GM18502 (cell line): ENCODE measurements around the gene GNG7.
"Not testable (repeated sequence)": the region's sequence is repeated elsewhere in the genome, so short reads cannot be mapped to it uniquely, and the experiment has no call there.

Source experiments
- ATAC-seq: cut with Tn5 transposase; IDR thresholded peaks from one replicate; pipeline ENCODE4 v1.9.1; 2021; ENCODE audit warnings: mild to moderate bottlenecking; ENCODE audit not compliant: unreplicated experiment, poor library complexity

The GNG7 gene

DNA sequence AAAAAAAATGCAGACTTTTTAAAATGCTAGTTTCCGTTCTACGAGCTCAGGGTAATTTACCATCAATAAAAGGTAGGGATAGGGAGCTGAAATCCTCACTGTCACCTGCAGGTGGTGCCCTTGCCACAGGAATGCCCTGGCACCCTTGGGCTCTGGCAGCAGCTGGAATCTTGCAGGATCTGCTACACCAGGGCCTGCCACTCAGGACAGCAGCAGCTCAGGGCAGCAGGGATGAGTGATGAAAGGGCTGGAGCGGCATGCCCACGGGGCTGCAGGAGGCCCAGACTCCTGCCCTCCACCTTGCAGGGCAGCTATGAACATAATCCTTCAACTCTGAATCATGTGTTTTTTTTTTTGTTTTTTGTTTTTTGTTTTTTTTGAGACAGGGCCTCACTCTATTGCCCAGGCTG lies 54.0 kb downstream of the GNG7 start:
- no peak for ATAC-seq

DNA sequence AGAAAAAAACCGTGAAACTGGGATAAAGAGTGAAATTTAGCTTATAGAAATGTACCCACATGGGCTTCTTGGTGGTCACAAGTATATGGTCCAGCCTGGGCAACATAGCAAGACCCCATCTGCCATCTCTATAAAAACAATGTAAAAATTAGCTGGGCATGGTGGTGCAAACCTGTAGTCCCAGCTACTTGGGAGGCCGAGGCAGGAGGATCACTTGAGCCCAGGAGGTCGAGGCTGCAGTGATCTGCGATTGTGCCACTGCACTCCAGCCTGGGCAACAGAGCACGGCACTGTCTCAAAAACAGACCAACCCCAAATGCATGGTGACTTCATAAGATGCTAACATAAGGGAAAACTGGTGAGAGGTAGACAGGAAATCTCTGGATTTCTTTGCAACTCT lies 54.4 kb downstream of the GNG7 start:
- no peak for ATAC-seq

DNA sequence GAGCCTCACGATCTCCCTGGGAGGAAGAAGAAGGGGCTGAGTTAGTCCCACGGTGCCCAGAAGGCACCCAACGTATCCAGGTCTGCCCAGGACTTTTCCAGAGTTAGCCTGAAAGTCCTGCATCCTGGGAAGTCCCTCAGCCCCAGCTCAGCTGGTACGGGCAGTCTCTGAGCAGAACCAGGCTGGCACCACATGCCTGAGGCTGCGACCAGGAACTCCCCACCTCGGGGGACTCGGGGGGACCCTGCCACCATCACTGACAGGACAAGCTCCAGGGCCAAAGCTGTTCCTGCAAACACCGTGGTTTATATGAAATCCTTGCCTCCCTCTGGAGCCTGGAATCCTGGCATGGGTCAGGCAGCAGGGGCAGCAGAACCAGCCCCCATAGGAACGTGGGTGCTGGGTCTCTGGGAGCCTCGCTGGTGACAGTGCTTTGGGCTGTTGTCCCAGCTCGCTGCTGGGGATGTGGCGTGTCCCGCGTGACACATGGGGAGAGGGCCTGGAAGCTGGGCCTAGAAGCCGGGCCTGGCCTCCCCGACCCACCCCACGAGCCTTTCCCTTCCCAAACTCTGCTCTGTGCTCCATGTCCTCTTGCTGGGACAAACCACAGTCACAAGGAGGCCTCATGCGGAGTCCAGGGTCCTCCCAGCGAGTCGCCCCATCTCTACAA lies 55.5 kb downstream of the GNG7 start:
- no peak for ATAC-seq

DNA sequence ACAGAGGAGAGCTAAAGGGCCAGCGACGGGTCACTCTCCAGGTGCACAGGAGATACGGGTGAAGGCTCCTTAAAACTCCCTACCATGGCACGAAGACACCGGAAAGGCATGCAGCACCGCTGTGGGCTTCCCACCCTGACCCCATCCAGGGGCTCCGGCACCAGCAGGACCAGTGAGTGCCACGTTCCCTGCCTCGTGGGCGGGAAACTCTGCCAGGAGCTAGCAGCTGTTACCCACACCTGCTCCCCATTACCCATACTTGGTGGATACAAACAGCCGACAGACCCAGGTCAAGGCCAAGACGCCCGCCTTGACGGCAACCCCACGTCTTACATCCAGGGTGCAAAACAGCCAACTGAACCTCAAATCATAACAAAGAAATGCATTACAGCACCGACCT lies 56.7 kb downstream of the GNG7 start:
- ATAC-seq = no peak

DNA sequence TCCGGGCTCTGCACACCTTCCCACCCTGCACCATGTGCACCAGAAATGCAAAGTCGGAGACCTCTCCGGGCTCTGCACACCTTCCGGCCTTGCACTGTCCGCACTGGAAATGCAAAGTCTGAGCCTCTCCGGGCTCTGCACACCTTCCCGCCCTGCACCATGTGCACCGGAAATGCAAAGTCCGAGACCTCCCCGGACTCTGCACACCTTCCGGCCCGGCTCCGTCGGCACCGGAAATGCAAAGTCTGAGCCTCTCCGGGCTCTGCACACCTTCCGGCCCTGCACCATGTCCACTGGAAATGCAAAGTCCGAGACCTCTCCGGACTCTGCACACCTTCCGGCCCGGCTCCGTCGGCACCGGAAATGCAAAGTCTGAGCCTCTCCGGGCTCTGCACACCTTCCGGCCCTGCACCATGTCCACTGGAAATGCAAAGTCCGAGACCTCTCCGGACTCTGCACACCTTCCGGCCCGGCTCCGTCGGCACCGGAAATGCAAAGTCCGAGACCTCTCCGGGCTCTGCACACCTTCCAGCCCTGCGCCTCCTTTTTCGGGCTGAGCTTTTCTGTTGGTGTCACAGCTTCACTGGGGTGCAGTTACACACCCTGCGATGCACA lies 59.3 kb downstream of the GNG7 start:
- ATAC-seq = not testable (repeated sequence)

DNA sequence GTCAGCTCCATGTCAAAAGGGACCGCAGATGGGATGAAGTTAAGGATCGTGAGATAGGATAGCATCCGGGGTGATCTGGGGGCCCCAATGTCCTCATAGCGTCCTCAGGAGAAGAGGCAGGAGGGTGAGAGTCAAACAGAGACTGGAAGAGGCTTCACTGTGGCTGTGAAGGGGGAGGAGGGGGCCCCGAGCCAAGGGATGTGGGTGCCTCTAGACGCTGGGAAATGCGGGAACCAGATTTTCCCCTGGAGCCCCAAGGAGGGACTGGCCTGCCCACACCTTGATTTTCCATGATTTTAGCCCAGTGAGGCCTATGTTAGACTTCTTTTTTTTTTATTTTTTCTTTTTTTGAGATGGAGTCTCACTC lies 61.2 kb downstream of the GNG7 start:
- ATAC-seq = no peak

DNA sequence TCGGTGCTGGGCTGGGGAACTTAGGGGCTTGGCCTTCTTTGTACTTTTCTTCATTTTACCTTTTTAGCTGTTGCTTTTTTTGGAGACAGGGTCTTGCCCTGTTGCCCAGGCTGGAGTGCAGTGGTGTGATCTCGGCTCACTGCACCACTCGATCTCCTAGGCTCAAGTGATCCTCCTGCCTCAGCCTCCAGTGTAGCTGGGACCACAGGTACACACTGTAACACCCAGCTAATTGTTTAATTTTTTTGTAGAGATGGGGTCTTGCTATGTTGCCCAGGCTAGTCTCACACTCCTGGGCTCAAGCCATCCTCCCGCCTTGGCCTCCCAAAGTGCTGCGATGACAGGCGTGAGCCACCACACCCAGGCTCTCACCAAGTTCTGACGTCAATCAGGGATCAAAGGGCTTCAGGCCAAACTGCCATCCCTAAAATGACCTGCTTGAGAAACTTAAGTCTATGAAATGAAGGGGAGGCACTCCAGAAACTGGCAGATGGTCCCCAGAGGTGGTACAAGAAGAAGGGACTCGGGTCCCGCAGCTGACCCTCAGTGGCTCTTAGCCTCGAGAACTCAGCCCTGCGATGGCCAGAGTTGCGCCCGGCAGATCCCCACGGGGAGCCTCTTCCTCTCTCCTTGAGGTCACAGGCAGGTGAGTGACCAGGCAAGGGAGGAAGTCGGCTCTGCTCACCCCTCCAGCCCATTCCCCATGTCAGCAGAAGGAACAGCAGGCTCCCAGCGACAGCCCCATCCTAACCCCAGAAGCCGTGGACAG lies 61.7 kb downstream of the GNG7 start:
- ATAC-seq = no peak

GRCh38 chr19:2639999-2640398 lies 62.5 kb downstream of the GNG7 start:
- ATAC-seq = no peak

- ATAC-seq = no peak
Observed at GRCh38 chr19:2638417-2638940, 64.0 kb downstream of the GNG7 start.

GRCh38 chr19:2636897-2637683 lies 65.4 kb downstream of the GNG7 start:
- ATAC-seq = no peak

DNA sequence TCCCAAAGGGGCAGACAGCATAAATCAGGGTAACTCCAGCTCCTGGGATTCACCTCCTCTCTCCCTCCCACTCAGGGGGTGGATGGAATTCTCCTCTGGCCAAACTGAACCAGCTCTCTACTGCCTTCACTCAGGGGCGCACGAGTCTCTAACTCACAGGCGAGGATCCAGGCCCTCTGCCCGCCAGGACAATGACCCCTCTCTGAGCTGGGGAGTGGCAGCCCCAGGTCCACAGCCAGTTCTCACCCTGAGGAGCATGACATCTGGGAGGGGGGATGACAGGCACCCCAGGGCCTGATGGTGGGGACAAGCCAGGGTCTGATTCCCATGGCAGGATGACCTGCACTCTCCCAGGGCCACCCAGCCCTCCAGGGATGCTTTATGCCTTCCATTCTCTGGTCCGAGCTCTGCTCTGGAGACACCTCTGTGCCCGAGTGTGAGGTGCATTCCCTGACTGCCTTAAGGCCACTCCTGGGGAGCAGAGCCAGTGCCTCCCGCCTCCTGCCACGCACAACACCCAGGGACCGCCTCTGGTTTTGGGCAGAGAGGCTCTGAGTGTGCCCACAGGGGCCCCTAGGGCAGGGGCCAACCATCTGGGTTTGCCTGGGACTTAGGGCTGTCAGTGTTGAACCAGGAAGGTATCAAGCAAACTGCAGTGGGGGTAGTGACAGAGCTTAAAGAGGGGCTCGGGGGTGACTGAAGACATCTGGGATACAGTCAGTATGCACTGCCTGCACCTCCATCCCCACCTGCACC lies 66.2 kb downstream of the GNG7 start:
- ATAC-seq = no peak

GRCh38 chr19:2634960-2635359 lies 67.5 kb downstream of the GNG7 start:
- ATAC-seq = no peak

DNA sequence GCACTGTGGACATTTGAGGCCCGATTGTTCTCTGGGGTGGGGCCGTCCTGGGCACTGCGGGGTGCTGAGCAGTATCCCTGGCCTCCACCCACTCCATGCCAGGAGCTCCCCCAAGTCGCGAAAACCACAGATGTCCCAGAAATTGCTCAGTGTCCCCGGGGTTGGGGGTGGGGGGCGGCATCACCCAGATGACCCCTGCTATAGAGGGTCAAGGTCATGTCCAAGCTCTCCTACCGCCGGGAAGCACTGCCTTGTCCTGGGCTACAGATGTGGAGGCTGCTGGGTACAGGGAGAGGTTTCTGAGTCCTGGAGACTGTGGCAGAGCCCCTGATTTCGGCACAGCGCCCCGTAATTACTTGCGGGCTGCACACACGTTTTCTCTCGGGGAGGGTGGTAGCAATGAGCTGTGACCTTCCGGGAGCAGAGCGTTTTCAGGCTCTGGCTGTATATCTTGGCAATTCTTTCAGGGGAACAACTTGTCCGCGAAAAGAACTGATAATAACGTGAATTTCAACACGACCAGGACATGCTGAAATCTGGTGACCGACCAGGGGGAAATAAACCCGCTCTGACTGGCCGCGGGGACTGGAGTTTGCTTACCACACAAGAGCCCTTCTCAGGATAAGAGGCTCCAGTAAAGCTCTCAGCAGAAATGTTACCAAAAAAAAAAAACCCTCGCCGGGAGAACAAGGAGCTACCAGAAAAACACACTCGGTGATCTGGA lies 68.1 kb downstream of the GNG7 start:
- ATAC-seq = no peak

- ATAC-seq = no peak
Observed at GRCh38 chr19:2633693-2634075, 68.8 kb downstream of the GNG7 start.

DNA sequence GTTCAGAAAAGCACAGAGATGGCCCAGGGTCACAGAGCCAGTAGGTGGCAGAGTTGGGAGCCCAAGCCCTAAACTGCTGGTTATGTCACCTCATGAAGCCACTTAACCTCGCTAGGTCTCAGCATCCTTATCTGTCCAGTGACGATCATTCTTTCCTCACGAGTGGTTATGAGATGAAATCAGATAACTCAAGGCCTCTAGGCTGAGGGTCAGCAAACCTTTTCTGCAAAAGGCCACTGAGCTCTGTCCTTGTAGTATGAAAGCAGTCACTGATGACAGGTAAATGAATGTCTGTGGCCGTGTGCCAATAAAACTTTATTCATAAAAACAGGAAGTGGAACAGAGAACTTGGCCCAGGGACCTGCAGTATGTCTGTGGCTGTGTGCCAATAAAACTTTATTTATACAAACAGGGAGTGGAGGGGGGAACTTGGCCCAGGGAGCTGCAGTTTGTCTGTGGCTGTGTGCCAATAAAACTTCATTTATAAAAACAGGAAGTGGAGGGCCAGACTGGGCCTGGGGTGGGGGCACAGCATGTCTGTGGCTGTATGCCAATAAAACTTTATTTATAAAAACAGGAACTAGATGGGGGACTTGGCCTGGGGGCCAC lies 71.2 kb downstream of the GNG7 start:
- ATAC-seq = no peak

DNA sequence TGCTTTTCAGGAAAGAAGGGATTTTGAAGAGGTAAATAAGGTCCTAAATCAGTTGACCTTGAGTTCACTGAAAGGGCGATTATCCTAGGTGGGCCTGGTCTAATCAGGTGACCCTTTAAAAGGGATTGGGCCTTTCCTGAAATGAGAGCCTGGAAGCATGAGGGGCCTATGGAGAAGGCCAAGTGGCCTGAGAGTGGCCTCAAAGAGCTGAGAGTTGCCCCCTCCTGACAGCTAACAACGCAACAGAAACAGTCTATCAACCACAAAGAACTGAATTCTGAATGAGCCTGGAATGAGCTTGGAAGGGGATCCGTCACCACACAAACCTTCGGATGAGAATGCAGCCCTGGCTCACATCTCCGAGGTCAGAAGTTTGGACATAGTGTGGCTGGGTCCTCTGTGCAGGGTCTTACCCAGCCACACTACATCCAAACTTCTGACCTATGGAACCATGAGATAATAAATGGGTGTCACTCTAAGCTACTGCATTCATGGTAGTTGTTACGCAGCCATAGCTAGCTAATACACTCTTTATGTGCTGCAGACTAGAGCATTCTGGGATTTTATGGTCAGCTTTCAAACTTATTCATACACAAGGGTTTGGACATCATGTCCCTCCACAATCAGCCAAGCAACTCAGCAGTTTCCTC lies 72.0 kb downstream of the GNG7 start:
- ATAC-seq = no peak

- no peak for ATAC-seq
Observed at GRCh38 chr19:2629491-2630351, 72.8 kb downstream of the GNG7 start.

GRCh38 chr19:2628597-2628996 lies 73.9 kb downstream of the GNG7 start:
- no peak for ATAC-seq
